Activated CD4-positive, CD25-positive, alpha-beta regulatory T cell treated with anti-CD3 and anti-CD28 coated beads, Interleukin-2, amount 50 U/mL, for 24 hours (primary cell): ENCODE results near the gene PNMA6E.

Experiments used
- ATAC-seq, 2 donors: fragments of 150-1000 bp; cut with Tn5 transposase; one replicate each; pipeline ENCODE4 v1.10.0; 2021; ENCODE audit warnings: mild to moderate bottlenecking in 1 of 2, moderate library complexity in 1 of 2

PNMA6E gene

GRCh38 chrX:153434801-153435200 is 33.7 kb upstream of the PNMA6E start:
- ATAC-seq, result no peak

- ATAC-seq, result no peak
Measured at GRCh38 chrX:153433781-153434285, 32.7 kb upstream of the PNMA6E start.

GRCh38 chrX:153433161-153433680 is 32.1 kb upstream of the PNMA6E start:
- ATAC-seq, result no peak

DNA sequence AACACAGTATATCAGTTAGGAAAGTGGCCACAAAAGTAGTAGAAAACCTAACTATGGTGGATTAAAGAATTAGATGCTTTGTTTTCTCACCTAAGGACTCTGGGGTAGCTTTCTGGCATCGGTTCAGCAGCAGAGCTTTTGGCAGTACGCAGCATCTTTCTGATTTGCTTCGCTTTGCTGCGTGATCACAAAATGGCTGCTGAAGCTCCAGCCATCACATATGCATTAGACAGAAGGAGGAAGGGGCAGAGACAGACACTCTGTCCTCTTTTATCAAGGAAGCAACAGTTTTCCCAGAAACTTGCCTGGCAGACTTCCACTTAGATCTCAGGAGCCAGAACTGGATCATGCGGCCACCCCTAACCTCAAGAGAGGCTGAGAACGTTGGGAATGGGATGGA is 29.6 kb upstream of the PNMA6E start:
- no peak for ATAC-seq

DNA sequence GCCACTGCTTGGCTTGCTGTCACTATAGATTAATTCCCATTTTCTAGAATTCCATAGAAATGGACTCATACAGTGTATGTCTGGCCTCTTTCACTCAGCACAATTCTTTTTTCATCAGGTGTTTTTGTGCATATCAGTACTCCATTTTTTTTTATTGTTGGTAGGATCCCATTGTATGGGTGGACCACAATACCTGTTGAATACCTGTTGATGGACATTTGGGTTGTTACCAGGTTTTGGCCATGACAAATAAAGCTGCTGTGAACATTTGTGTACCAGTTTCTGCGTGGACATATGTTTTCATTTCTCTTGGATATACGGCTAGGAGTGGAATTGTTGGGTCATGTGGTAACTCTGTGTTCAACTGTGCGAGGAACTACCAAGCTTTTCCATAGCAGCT is 25.1 kb upstream of the PNMA6E start:
- ATAC-seq, result no peak

DNA sequence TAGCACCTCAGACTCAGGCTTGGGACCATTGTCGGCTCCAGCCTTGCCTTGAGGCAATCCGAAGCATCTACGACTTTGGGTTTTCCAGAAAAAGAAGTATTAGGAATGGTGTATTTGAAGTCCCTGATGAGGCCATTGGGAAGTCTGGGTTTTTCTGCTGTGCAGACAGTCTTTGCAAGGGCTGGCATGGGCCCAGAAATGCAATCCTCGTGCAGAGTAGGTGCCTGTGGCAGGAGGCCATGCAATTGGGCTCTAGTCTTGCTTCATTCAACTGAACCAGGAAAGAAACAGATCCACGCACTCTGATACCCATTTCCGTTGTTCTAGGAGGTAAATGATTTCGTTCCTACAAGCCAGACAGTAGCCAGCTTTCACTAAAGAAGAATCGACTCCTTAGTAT is 22.5 kb upstream of the PNMA6E start:
- ATAC-seq, result no peak

DNA sequence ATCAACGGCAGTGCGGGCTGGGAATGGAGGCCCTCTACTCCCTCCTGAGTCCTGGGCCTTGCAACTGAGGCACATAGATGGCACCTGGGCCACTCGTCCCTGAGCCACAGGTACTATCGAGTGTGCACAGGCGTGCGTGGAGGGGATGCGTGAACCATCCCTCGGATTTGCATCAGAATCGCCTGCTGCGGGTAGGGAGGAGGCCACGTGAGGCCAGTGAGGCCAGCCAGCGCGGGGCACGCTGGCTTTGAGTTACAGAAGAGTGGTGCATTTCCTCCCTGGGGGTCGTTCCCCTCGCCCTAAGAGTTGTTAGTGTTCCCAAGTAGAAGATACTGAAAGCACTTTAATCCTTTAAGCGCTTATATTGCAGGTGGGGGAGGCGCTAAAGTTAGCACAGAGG is 20.7 kb upstream of the PNMA6E start:
- no peak for ATAC-seq

DNA sequence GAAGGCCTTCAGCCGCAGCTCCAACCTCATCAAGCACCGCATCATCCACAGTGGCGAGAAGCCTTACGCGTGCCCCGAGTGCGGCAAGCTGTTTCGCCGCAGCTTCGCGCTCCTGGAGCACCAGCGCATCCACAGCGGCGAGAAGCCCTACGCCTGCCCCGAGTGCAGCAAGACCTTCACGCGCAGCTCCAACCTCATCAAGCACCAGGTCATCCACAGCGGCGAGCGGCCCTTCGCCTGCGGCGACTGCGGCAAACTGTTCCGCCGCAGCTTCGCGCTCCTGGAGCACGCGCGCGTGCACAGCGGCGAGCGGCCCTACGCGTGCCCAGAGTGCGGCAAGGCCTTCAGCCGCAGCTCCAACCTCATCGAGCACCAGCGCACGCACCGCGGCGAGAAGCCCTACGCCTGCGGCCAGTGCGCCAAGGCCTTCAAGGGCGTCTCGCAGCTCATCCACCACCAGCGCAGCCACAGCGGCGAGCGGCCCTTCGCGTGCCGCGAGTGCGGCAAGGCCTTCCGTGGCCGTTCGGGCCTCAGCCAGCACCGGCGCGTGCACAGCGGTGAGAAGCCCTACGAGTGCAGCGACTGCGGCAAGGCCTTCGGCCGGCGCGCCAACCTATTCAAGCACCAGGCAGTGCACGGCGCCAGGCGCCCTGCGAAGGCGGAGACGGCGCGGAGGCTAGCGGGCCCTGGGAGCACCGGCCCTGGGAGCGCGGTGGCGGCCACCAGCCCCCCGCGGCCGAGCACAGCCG is 19.9 kb upstream of the PNMA6E start:
- no peak for ATAC-seq

DNA sequence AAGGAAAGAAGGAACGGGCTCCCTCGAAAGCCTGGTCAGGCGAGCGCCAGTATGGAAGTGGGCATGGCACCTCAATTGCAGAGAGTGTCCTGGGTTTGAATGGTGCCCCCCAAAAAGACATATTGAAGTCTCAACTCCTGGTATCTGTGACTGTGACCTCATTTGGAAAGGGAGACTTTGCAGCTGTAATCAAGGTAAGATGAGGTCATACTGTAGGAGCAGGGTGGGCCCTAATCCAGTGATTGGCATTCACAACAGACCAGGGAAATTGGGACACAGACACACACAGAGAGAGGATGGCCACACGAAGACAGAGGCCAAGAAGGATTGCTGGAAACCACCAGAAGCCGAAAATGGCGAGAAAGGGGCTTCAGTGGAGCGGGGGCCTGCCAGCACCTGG is 16.5 kb upstream of the PNMA6E start:
- no peak for ATAC-seq

- no peak for ATAC-seq
Measured at GRCh38 chrX:153416781-153417450, 15.8 kb upstream of the PNMA6E start.

DNA sequence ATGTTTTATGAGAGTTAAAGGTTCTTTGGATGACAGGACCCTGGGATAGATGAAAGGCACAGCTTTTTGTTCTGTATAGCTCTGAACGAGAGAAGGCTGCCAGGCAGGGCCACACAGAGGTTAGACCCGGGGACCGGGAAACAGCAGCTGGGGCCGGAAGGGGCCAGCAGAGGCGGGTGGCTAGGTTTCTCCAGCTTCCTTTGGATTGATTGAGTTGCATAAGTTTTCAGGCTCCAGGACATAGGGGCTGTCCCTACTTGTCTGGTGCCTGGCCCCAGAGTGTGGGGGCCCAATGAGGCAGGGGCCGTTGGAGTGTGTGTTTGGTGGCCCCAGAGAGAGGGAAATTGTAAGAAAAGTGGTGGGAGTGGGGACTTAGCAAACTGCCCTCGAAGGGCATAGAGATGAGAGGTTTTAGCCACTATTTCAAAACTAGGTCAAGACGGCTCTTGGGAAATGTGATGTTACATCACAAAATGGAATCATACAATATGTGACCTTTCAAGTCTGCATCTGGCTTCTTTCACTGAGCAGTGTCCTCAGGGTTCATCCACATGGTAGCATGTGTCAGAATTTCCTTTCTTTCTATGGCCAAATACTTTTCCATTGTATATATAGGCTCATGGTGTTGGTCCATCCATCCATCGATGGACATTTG is 13.8 kb upstream of the PNMA6E start:
- ATAC-seq, result no peak

DNA sequence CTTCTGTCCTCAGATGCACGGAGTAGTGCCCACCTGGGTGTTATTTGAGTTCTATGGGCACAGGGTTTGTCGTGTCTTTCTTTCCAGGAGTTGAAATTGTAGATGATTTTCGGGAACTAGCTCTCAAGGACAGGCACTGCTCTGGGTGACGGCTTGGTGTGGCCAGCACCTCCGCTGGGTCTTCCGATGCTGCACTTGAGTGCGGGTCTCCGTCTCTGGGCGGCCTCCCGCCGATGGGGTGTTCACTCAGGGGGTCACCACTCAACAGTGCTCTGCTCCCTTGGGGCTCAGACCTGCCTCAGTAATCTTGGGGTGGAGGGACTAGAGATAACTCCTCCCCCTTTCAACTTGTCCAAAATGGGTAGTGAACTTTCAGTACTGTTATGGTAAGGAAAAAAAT is 12.6 kb upstream of the PNMA6E start:
- ATAC-seq, result no peak

- ATAC-seq, result no peak
Measured at GRCh38 chrX:153412746-153413720, 11.9 kb upstream of the PNMA6E start.

DNA sequence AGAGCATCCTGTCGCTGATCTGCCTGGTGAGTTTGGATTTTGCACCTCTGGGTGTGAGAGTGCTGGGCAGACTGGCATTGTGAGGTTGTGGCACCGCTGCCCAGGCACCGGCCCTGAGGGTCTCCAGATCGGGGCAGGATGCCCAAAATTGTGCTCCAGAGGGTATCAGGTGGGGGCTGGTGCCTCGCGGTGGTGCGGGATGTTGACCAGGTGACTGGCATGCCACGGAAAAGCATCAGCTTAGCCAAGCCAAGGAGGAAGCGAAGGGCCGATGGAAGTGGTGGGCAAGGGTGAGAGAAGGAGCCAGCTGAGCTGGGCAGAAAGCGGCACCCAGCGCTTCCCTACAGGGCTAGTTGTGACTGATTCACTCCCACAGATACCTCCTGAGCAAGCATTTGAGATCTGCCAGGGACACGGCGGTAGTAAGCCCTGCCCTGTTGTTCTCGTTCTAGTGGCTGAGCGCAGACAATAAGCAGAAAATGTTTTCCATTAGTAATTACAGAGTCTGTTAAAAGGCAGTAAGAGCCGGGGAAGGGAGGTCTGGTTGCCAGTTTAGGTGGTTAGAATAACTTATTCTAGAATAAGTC is 10.9 kb upstream of the PNMA6E start:
- no peak for ATAC-seq

DNA sequence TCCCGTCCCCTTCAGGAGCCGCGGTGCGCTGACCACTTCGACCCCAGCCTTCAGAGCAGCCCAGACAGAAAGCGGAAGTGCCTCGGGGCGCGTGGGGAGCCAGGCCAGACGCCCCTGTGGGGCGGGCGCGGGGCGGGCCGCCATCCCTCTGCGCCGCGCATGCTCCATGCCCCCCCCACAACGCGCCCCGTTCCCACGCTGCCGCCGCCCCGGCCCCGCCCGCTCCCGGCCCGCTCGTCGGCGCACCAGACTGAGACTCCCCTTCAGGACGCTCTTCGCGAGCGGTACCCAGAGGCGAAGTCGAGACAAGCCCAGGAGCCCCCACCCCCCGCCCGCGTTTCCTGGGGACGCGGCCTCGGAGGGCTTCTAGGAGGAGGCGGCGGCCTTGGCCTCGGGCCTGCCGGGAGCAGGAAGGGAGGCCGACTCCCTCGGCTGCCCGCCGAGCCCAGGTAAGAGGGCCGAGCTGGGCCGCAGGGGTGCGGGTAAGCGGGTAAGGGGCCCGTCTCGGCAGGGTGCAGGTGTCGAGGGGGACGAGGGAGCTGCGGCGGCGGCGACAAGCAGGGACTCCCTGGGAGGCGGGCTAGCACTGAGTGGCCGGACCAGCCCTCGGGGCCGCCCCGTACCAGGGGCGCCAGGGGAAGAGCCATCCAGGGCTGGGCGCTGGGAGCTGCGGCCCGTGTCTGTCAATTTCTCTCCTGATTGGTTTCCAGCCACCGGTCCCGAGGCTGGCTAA is 10.3 kb upstream of the PNMA6E start, which contains the start of gene ZFP92:
TSS of gene ZFP92 (plus strand) at position 218 of the 733 bp plus-strand sequence. CDS start 6,851 bp downstream, outside the sequence.
- ATAC-seq, result peak; percentile 53 to 73

DNA sequence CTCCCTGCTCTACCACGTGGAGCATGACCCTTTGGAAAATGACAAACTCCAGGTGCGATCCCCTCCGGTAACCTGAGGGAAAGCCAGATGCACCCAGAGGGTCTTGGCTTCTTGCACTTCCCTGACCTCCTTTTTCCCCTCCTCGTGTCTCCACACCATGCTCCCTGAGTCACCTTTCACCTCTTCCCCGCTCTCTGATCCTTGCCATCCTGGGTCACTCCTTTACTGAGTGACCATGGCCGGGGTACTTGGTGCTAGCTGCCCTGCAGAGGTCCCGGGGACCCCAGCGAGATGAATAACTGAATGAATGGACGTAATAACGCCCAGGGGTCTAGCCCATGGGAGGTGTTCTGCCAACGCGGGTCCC is 9.7 kb upstream of the PNMA6E start:
- ATAC-seq, result no peak

DNA sequence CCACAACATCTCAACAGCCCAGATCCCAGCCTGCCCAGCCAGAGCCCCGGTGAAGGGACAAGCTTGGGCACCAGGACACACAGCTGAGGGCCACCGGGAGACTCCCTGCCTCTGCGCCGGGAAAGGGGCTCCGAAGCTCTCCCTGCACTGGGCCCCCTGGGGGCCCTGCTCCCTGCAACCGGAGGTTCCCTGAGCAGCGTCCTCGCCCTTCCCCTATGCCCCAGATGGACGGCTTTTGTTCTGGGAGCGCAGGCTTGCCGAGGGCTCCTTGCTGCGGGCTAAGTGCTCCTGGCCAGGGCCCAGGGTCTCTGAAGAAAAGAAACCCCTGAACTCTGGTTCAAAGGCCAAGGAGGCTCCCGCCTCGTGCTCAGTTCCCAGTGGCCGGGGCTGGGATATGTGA is 9.2 kb upstream of the PNMA6E start:
- no peak for ATAC-seq

DNA sequence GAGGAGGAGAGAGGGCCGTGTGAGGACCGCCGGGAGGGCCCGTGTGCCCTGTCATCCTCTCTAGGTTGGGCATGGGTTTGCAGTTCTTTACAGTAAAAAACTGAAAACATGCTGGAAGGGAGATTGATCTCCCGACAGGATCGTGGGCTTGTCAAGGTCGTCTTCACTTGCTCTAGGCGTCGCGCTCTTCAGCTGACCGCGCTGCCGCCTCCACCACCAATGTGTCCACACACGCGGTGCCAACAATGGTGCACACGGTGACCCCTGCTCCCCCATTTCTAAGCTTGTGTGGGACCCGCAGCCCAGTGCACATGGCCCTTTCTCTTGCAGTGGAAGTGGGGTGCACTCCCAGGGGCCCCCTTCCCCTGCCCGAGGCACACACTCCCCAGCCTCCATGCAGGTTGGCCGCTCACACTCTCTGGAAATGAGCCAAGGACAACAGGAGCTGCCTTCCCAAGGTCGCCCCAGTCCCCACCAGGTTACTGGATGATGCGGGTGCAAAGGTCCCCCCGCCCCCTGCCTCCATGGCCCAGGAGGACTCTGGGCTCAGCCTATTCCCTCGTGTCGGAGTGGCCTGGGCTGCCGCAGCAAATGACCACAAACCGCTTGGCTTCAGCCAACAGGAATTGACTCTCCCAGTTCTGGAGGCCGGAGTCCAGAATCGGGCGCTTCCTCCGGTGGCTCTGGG is 8.4 kb upstream of the PNMA6E start:
- no peak for ATAC-seq

DNA sequence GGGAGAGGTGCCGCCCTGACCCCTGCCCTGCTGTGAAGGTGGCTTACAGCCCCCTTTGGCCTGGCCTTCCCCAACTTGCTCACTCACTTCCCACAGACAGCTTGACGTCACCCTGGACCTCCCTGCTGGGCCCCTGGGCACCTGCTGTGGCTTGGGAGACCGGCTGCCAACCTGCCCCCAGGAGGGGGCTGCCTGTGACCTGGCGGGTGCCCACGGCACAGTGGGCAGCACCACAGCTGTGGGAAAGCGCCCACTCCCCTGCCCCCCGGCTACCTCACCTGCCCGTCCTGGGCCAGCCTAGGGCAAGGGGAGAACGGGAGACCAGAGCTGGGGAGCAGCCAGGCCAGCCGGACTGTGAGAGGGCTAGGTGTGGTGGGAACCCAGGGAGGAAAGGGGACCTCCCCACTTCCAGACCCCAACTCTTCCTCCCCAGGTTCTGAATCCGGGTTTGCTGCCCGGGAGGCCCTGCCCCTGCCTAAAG is 7.8 kb upstream of the PNMA6E start:
- ATAC-seq, result no peak

DNA sequence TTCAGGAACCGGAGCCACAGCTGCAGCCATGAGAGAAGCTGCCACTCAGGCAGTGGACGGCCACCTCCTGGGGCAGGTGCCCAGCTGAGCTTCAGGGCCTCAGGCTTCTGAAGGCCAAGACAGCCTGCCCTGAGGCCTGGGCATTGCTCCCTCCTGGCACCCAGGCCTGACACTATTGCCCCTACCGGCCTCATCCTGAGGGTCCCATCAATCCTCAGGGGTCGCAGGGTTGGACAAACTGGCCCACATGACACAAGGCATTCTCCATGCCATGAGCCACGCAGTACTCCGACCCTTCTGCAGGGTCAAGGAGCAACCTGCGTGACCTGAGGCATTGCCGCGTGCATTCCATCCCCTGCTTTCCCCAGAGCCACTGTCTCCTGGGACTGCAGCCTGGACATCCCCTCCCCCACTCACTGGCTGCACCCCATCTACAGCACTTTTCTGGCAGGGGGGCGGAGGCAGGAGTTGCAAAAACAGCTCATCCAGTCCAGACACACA is 7.1 kb upstream of the PNMA6E start:
- ATAC-seq, result no peak
